ENCODE measurements around the gene ARPC2.

Gene ARPC2

DNA sequence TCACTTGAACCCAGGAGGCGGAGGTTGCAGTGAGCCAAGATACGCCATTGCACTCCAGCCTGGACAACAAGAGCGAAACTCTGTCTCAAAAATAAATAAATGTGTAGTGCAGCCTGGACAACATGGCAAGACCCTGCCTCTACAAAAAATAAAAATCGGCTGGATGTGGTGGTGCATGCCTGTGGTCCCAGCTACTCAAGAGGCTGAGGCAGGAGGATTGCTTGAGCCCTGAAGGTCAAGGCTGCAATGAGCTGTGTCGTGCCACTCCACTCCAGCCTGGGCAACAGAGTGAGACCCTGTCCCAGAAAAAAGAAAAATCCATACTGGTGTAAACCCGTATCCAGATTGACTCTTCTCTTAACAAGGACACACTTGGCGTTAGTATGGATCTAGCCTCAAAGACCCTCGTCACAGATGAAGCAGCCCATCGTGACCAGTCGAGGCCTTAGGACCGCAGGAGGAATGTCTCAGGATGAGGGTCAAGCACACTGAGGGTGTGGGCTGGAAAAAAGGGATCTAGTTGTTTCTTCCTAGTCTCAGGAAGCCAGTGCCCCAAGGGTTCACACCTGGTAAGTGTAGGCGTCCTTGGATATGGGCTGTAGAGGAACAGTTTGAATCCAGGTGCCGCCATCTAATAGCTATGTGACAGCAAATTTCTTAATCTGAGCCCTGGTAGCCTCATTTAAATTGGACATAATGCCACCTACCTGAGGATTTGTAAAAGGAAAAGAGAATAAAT is 39.8 kb downstream of the ARPC2 start:
- peak; percentile 38; the same call in 1 of the 2 replicates for TF ChIP-seq POLR2A (IDR thresholded peaks at IDR 0.05; ENCODE audit: low read depth, low read length)
- no peak for TF ChIP-seq TAF1 (IDR thresholded peaks at IDR 0.05; ENCODE audit: borderline replicate concordance, low read depth, low read length)
- TF ChIP-seq POLR2AphosphoS5 (IDR thresholded peaks at IDR 0.05; ENCODE audit: low read depth, low read length), result peak; percentile 59
- FAIRE-seq (peak; percentile 27), DNase-seq (ENCODE audit: insufficient read length) (no peak)

- DNase-seq (ENCODE audit: insufficient read length) (peak; percentile 66), FAIRE-seq (peak; percentile 94)
- TF ChIP-seq TAF1 (IDR thresholded peaks at IDR 0.05; ENCODE audit: borderline replicate concordance, low read depth, low read length) (no peak), POLR2A (IDR thresholded peaks at IDR 0.05; ENCODE audit: low read depth, low read length) (no peak; the same call in 1 of the 2 replicates), POLR2AphosphoS5 (IDR thresholded peaks at IDR 0.05; ENCODE audit: low read depth, low read length) (no peak)
These were observed 40.5 kb downstream of the ARPC2 start for GRCh38 chr2:218257390-218257981.

- FAIRE-seq, result no peak
- no peak for TF ChIP-seq TAF1 (IDR thresholded peaks at IDR 0.05; ENCODE audit: borderline replicate concordance, low read depth, low read length)
- no peak for TF ChIP-seq POLR2AphosphoS5 (IDR thresholded peaks at IDR 0.05; ENCODE audit: low read depth, low read length)
- no peak for TF ChIP-seq POLR2A (IDR thresholded peaks at IDR 0.05; ENCODE audit: low read depth, low read length)
- no peak for DNase-seq (ENCODE audit: insufficient read length)
These were observed 42.3 kb downstream of the ARPC2 start for GRCh38 chr2:218259099-218259961.

DNA sequence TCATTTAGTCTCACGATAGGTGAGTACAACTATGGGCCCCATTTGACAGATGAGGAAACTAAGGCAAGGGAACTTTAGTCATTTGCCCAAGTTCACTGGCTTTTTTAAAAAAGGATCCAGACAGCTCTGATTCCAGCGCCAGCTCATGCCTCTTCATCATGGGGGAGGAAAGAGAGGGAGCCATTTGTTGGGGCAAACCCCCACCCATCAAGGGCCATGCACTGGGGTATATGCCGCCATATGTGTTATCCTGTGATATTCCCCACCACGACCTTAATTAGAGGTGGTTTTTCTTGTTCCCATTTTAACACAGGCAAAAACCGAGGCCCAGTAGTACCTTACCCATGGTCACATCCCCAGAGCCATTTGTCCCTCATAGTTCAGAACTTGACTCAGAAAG is 43.2 kb downstream of the ARPC2 start:
- no peak for FAIRE-seq

DNA sequence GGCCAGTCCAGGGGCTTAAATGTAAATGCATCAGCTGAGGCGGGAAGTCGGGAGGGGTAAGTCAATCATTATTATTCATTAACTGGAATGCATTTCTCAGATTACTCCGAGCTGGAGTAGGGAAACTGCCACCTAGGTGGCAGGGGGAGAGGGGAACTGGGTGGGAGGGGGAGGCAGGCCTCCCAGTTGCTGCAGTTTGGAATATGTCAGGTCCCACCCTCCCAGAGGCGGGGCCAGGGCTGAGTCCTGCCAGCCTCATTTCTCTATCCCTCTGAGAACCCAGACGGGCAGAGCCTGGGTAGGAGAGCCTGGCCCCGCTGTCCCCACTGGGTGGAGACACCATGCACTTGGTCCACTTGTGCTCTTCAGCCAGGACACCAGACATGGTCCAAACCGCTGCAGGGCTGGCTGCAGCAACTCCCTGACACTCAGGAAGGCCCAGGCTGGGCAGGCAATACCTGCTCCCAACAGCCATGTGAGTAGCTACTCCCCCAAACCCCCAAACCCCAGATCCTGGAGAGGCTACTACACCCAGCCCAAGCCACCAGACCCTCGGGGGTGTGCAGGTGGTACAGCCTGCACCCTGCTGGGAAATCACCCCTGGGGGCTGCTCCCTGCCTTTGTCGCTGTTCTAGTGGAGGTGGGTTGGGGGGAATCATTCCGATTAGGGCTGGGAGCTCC is 43.9 kb downstream of the ARPC2 start, which contains the start of gene GPBAR1:
Gene GPBAR1, plus strand, starts transcription at position 274 of the 681 bp plus-strand sequence. CDS start 1,710 bp downstream, outside the sequence.
- TF ChIP-seq POLR2AphosphoS5 (IDR thresholded peaks at IDR 0.05; ENCODE audit: low read depth, low read length) (no peak), TAF1 (IDR thresholded peaks at IDR 0.05; ENCODE audit: borderline replicate concordance, low read depth, low read length) (no peak), POLR2A (IDR thresholded peaks at IDR 0.05; ENCODE audit: low read depth, low read length) (no peak)
- DNase-seq (ENCODE audit: insufficient read length), result no peak
- no peak for FAIRE-seq

More for the DNA sequence above, 43.2 kb downstream of the ARPC2 start:
- TF ChIP-seq TAF1 (IDR thresholded peaks at IDR 0.05; ENCODE audit: borderline replicate concordance, low read depth, low read length) (no peak), POLR2AphosphoS5 (IDR thresholded peaks at IDR 0.05; ENCODE audit: low read depth, low read length) (no peak), POLR2A (IDR thresholded peaks at IDR 0.05; ENCODE audit: low read depth, low read length) (no peak)
- no peak for DNase-seq (ENCODE audit: insufficient read length)

DNA sequence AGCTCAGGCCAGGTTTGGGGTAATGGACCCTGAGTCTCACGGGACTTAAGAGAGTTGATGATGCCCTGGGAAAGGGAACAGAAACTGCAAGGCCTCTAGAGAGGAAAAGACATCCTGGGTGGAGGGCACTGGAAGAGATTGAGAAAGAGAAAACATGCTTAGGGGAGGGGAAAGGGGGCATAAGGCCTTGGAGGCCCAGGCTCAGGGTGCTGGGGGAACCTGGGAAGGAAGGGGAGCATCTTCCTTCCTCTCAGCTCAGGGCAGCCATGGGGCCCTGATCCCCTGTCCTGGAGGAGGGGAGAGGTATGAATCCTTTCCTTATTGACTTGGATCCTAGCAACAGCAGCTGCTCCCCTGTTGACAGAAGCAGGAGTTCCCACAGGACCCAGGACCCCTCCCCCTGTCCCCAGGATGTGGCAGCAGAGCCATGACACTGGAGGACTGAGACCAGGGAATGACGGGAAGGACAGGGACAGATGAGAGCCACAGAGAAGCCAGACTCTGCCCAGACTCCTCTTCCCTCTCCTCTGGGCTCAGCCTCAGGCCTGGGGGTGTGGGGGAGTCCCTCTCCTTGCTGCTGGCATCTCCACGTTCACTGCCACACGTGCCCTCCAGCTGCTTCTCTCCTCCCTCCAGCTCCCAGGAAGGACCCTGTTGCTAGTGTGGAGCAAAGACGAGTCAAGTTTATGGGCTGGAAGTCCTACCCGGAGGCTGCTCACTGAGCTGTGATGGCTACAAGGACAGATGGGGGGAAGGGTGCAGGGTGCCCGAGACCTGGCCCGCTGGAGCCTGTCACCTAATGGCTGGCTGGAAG is 44.6 kb downstream of the ARPC2 start:
- FAIRE-seq (no peak), DNase-seq (ENCODE audit: insufficient read length) (no peak)
- TF ChIP-seq POLR2A (IDR thresholded peaks at IDR 0.05; ENCODE audit: low read depth, low read length), result no peak
- no peak for TF ChIP-seq POLR2AphosphoS5 (IDR thresholded peaks at IDR 0.05; ENCODE audit: low read depth, low read length)
- no peak for TF ChIP-seq TAF1 (IDR thresholded peaks at IDR 0.05; ENCODE audit: borderline replicate concordance, low read depth, low read length)

GRCh38 chr2:218262237-218262600 is 45.2 kb downstream of the ARPC2 start:
- FAIRE-seq (no peak), DNase-seq (ENCODE audit: insufficient read length) (no peak)
- no peak for TF ChIP-seq POLR2A (IDR thresholded peaks at IDR 0.05; ENCODE audit: low read depth, low read length)
- no peak for TF ChIP-seq TAF1 (IDR thresholded peaks at IDR 0.05; ENCODE audit: borderline replicate concordance, low read depth, low read length)
- no peak for TF ChIP-seq POLR2AphosphoS5 (IDR thresholded peaks at IDR 0.05; ENCODE audit: low read depth, low read length)

- FAIRE-seq (no peak), DNase-seq (ENCODE audit: insufficient read length) (no peak)
- TF ChIP-seq POLR2AphosphoS5 (IDR thresholded peaks at IDR 0.05; ENCODE audit: low read depth, low read length) (0 out of 2 replicates have a peak, but pooled peaks have one; percentile 24), POLR2A (IDR thresholded peaks at IDR 0.05; ENCODE audit: low read depth, low read length) (no peak), TAF1 (IDR thresholded peaks at IDR 0.05; ENCODE audit: borderline replicate concordance, low read depth, low read length) (no peak)
These were observed 45.9 kb downstream of the ARPC2 start for GRCh38 chr2:218262631-218263586.
